HepG2 (cell line): ENCODE data around the gene BMERB1. TPM values are rescaled to one million over a fixed set of nuclear protein-coding genes. Genes with fewer than 3 reads are reported as not detected.

Experiments
- ATAC-seq: fragments of 200-7000 bp; cut with Tn5 transposase; 3 replicates; pipeline ENCODE4 v1.9.1; 2020; ENCODE audit warnings: mild to moderate bottlenecking, moderate library complexity
- BruUV-seq: library from RNA; stranded (reverse); fragments of 400-500 nt; replicated peaks from 2 replicates; lab custom pipeline; 2021; lab: Mats Ljungman, UMichigan
- CTCF ChIA-PET: fragments of 300-600 bp; formaldehyde crosslinking; extraction: SDS; loops from one replicate; lab custom pipeline; 2021; ENCODE audit warnings: low total read pairs, inconsistent platforms, low intra/inter-chr PET ratio; lab: Yijun Ruan, JAX
- POLR2A ChIA-PET: fragments of 350-600 bp; sonication (Branson Sonifier 250); formaldehyde crosslinking; loops from one replicate; lab custom pipeline; 2020; ENCODE audit warnings: antibody characterized with exemption, inconsistent platforms; lab: Yijun Ruan, JAX
- DNase-seq: peaks from one replicate; pipeline ENCODE4 v3.0.0-alpha.2; 2015; ENCODE audit warnings: low spot score
- FAIRE-seq: peaks from 3 replicates; lab custom pipeline; 2011; peaks lifted over from hg19 to GRCh38; lab: Jason Lieb, UNC
- H2AFZ ChIP-seq: one replicate; pipeline ENCODE4 v1.6.1; 2011; ENCODE audit warnings: low read length, inconsistent platforms
- H3K27ac ChIP-seq: fragments of 300-600 bp; 3 replicates; pipeline ENCODE4 v1.8.0; 2011; ENCODE audit warnings: mixed run types, mild to moderate bottlenecking, mixed read lengths, low read length, inconsistent platforms; ENCODE audit not compliant: insufficient read depth; ENCODE audit errors: extremely low read length
- H3K27me3 ChIP-seq, 2 experiments: fragments of 200-600 bp in 1 of 2; 2 replicates in 1 of 2; 3 replicates in 1 of 2; pipeline versions ENCODE4 v1.6.0 to v1.8.0; 2011; ENCODE audit warnings: low read length in 2 of 2, mild to moderate bottlenecking in 2 of 2, moderate library complexity in 2 of 2, inconsistent platforms in 1 of 2; ENCODE audit not compliant: insufficient read depth in 2 of 2, control insufficient read depth in 1 of 2
- H3K36me3 ChIP-seq, 2 experiments: fragments of 200-600 bp in 1 of 2; replicated peaks in 1 of 2; 2 replicates in 1 of 2; 3 replicates in 1 of 2; pipeline versions ENCODE4 v1.5.1 to v1.8.0; 2011; ENCODE audit warnings: low read length in 2 of 2, inconsistent platforms in 1 of 2; ENCODE audit not compliant: insufficient read depth in 2 of 2, control insufficient read depth in 1 of 2
- H3K4me1 ChIP-seq: 2 replicates; pipeline ENCODE4 v1.5.1; 2012; ENCODE audit warnings: low read length, inconsistent platforms; ENCODE audit not compliant: insufficient read depth
- H3K4me2 ChIP-seq: 2 replicates; pipeline ENCODE4 v1.6.0; 2011; ENCODE audit warnings: low read depth, low read length, inconsistent platforms
- H3K4me3 ChIP-seq, 3 experiments: fragments of 200-600 bp in 1 of 3; sonication (generic), shearing (Covaris generic) in 1 of 3; replicated peaks in 1 of 3; 2 replicates each; pipeline ENCODE4 v1.5.1; 2011 to 2016; ENCODE audit warnings: low read length in 3 of 3, inconsistent platforms in 2 of 3, low read depth in 2 of 3, mild to moderate bottlenecking in 2 of 3, control low read depth in 1 of 3, mixed read lengths in 1 of 3; ENCODE audit not compliant: insufficient read depth in 1 of 3
- H3K79me2 ChIP-seq: one replicate; pipeline ENCODE4 v1.6.1; 2011; ENCODE audit warnings: low read length, inconsistent platforms; ENCODE audit not compliant: insufficient read depth
- H3K9ac ChIP-seq: 2 replicates; pipeline ENCODE4 v1.6.0; 2011; ENCODE audit warnings: mild to moderate bottlenecking, low read depth, low read length, inconsistent platforms; ENCODE audit not compliant: insufficient read depth
- H3K9me3 ChIP-seq: 2 replicates; pipeline ENCODE4 v1.5.1; 2012; ENCODE audit warnings: mild to moderate bottlenecking, low read length
- H4K20me1 ChIP-seq: 2 replicates; pipeline ENCODE4 v1.6.0; 2011; ENCODE audit warnings: inconsistent platforms, mild to moderate bottlenecking, low read length, moderate library complexity; ENCODE audit not compliant: insufficient read depth
- HBP1 ChIP-seq: IDR thresholded peaks from 2 replicates; pipeline ENCODE4 v1.6.1; 2016; ENCODE audit warnings: low read depth, control low read depth
- JARID2 ChIP-seq: sonication (generic); formaldehyde crosslinking; IDR thresholded peaks from 2 replicates; pipeline ENCODE4 v1.8.1; 2023; ENCODE audit warnings: missing genetic modification reagents, inconsistent platforms; ENCODE audit not compliant: insufficient replicate concordance
- JUN ChIP-seq: sonication (generic); formaldehyde crosslinking; IDR thresholded peaks from 2 replicates; pipeline ENCODE4 v1.4.0; 2020; ENCODE audit warnings: mild to moderate bottlenecking, missing genetic modification reagents
- KDM5B ChIP-seq: sonication (generic); formaldehyde crosslinking; IDR thresholded peaks from 2 replicates; pipeline ENCODE4 v1.4.0; 2020; ENCODE audit warnings: missing genetic modification reagents, mild to moderate bottlenecking, borderline replicate concordance
- MEIS1 ChIP-seq: sonication (generic); formaldehyde crosslinking; IDR thresholded peaks from 2 replicates; pipeline ENCODE4 v1.9.0; 2021; ENCODE audit warnings: mild to moderate bottlenecking, missing genetic modification reagents, moderate library complexity, borderline replicate concordance
- POGZ ChIP-seq: sonication (generic); formaldehyde crosslinking; IDR thresholded peaks from 2 replicates; pipeline ENCODE4 v1.4.0; 2020; ENCODE audit warnings: mild to moderate bottlenecking, missing genetic modification reagents
- RFXAP ChIP-seq: sonication (generic); formaldehyde crosslinking; IDR thresholded peaks from 2 replicates; pipeline ENCODE4 v1.4.0; 2020; ENCODE audit warnings: missing genetic modification reagents, borderline replicate concordance
- TCF12 ChIP-seq, 2 experiments: fragments of 450-650 bp in 1 of 2; sonication (generic) in 1 of 2; formaldehyde crosslinking in 1 of 2; IDR thresholded peaks; 2 replicates each; pipeline versions ENCODE4 v1.6.1 to v1.8.0; 2017 to 2022; ENCODE audit warnings: antibody characterized with exemption in 1 of 2, mild to moderate bottlenecking in 1 of 2, missing genetic modification reagents in 1 of 2, moderate library complexity in 1 of 2
- TOPORS ChIP-seq: sonication (generic); formaldehyde crosslinking; IDR thresholded peaks from 2 replicates; pipeline ENCODE4 v1.8.0; 2023; ENCODE audit warnings: mild to moderate bottlenecking, missing genetic modification reagents
- ZBTB20 ChIP-seq: sonication (generic); formaldehyde crosslinking; IDR thresholded peaks from 2 replicates; pipeline ENCODE4 v1.8.1; 2023; ENCODE audit warnings: missing genetic modification reagents, low read depth, mild to moderate bottlenecking, borderline replicate concordance
- ZNF180 ChIP-seq: sonication (generic); formaldehyde crosslinking; IDR thresholded peaks from 2 replicates; pipeline ENCODE4 v1.4.0; 2020; ENCODE audit warnings: low read depth, missing genetic modification reagents, borderline replicate concordance
- ZNF367 ChIP-seq: sonication (generic); formaldehyde crosslinking; IDR thresholded peaks from 2 replicates; pipeline ENCODE4 v1.4.0; 2020; ENCODE audit warnings: missing genetic modification reagents, borderline replicate concordance
- ZNF510 ChIP-seq: sonication (generic); formaldehyde crosslinking; IDR thresholded peaks from 2 replicates; pipeline ENCODE4 v1.4.0; 2020; ENCODE audit warnings: low read depth, mild to moderate bottlenecking, missing genetic modification reagents
- ZNF513 ChIP-seq: sonication (generic); formaldehyde crosslinking; conservative IDR thresholded peaks from 2 replicates; pipeline ENCODE4 v1.5.0; 2020; ENCODE audit warnings: missing genetic modification reagents
- ZNF800 ChIP-seq: sonication (generic); formaldehyde crosslinking; IDR thresholded peaks from 2 replicates; pipeline ENCODE4 v1.4.0; 2020; ENCODE audit warnings: missing genetic modification reagents
- ZNF850 ChIP-seq: sonication (generic); formaldehyde crosslinking; conservative IDR thresholded peaks from 2 replicates; pipeline ENCODE4 v1.9.0; 2021; ENCODE audit warnings: mild to moderate bottlenecking, missing genetic modification reagents
- WGBS: methylation state at CpG from one replicate; pipeline ENCODE4 v1.1.6; 2017; ENCODE audit warnings: low lambda C conversion rate; 5-methylcytosine and 5-hydroxymethylcytosine counted together
- in situ Hi-C: cut with HindIII; loops from 2 replicates; pipeline ENCODE4 v1.10.0; 2017; ENCODE audit warnings: low pct_unique_long_range_greater_than_20kb; ENCODE audit not compliant: extremely low pct_ligation_motif_present
- intact Hi-C: fragments of 100-400 bp; cut with micrococcal nuclease; formaldehyde crosslinking; loops from one replicate; pipeline ENCODE4 v1.10.0; 2022; ENCODE audit not compliant: unreplicated experiment
- polyA plus RNA-seq, 8 experiments: library from polyadenylated mRNA; depleted of rRNA in 3 of 8; stranded (reverse) in 7 of 8; unstranded in 1 of 8; fragments of >200 nt; fragmentation: Illumina TruSeq in 4 of 8; extraction: Trizol in 4 of 8; gene quantifications; 2 replicates each; pipeline versions ENCODE4 v1.2.1 to v1.2.3, GENCODE V29; 2011 to 2016; ENCODE audit warnings: low read depth in 4 of 8, missing spikeins in 1 of 8, mixed read lengths in 1 of 8; ENCODE audit not compliant: insufficient read depth in 1 of 8
- total RNA-seq, 5 experiments: library from RNA; depleted of rRNA; stranded (reverse); fragments of >200 nt; fragmentation: Illumina TruSeq; extraction: Trizol; gene quantifications; 2 replicates each; pipeline ENCODE4 v1.2.3, GENCODE V29; 2016; ENCODE audit warnings: low read depth in 1 of 5
- TF ChIP-seq, protein P1 (sequence below): sonication (generic); formaldehyde crosslinking; IDR thresholded peaks from 2 replicates; pipeline ENCODE4 v1.5.1; 2020; ENCODE audit warnings: missing genetic modification reagents, mild to moderate bottlenecking, borderline replicate concordance

BMERB1 gene
- total and polyA plus RNA-seq, 2 of the 13 experiments (the other 11 are each of a cell fraction or from before 2014, with no cell fraction given) = 1.4 TPM

- Histone ChIP-seq H3K36me3 (peaks cover 1 to 18% of the 10 kb centered on the region in 2 experiments; a peak in 4 of 5 replicates), H3K27ac (peak overlapping the region; percentile 71), H3K27me3 (no peaks in the 10 kb centered on the region), H3K9me3 (no peaks in the 10 kb centered on the region), H3K79me2 (peaks cover 34% of the 10 kb centered on the region), H3K4me3 (peak overlapping the region in 1 of 3 experiments; percentile 45; a peak in 1 of 6 replicates), H4K20me1 (no peaks in the 10 kb centered on the region), H3K4me1 (peaks cover 70% of the 10 kb centered on the region), H2AFZ (no peak overlapping the region), H3K9ac (peak overlapping the region; percentile 84), H3K4me2 (peak overlapping the region; percentile 71)
- in situ Hi-C loops (no loop called here), intact Hi-C loops (no loop called here)
- ChIA-PET POLR2A (interaction anchor here (0.6 to 1.7 kb wide), 4 partner anchors 9 to 305 kb away, joined by 3 to 6 read pairs (median 3); partner anchors contain the start of gene RRN3), CTCF (no interaction called here)
- no peak for ATAC-seq
- DNase-seq = no peak
- 59% methylated on average over 3 of the region's 3 CpGs for WGBS
- no peak for FAIRE-seq
- BruUV-seq = no TSS peak
- TF ChIP-seq HBP1 (CRISPR knock-in tag) (no peak), KDM5B (no peak), ZNF850 (CRISPR knock-in tag) (no peak), JUN (no peak; the same call in 1 of the 2 replicates), ZNF367 (no peak), POGZ (0 out of 2 replicates have a peak, but pooled peaks have one; percentile 16), ZNF513 (CRISPR knock-in tag) (no peak), JARID2 (no peak), ZNF180 (no peak), TCF12 (IDR thresholded peaks at IDR 0.05) (no peak), TCF12 (CRISPR knock-in tag; IDR thresholded peaks at IDR 0.05) (no peak), ZNF510 (no peak), TOPORS (CRISPR knock-in tag) (0 out of 2 replicates have a peak, but pooled peaks have one; percentile 10), RFXAP (CRISPR knock-in tag) (no peak), MEIS1 (0 out of 2 replicates have a peak, but pooled peaks have one; percentile 14), ZBTB20 (CRISPR knock-in tag) (no peak), ZNF800 (CRISPR knock-in tag) (no peak)
- TF ChIP-seq, protein P1, sequence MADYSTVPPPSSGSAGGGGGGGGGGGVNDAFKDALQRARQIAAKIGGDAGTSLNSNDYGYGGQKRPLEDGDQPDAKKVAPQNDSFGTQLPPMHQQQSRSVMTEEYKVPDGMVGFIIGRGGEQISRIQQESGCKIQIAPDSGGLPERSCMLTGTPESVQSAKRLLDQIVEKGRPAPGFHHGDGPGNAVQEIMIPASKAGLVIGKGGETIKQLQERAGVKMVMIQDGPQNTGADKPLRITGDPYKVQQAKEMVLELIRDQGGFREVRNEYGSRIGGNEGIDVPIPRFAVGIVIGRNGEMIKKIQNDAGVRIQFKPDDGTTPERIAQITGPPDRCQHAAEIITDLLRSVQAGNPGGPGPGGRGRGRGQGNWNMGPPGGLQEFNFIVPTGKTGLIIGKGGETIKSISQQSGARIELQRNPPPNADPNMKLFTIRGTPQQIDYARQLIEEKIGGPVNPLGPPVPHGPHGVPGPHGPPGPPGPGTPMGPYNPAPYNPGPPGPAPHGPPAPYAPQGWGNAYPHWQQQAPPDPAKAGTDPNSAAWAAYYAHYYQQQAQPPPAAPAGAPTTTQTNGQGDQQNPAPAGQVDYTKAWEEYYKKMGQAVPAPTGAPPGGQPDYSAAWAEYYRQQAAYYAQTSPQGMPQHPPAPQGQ (CRISPR knock-in tag) = no peak
These were observed 35.1 kb upstream of the BMERB1 start for GRCh38 chr16:15399317-15399716.
